ENCODE results near the gene BCL2L11. TPM values are rescaled to one million over a fixed set of nuclear protein-coding genes. Genes with fewer than 3 reads are reported as not detected.
A peak's percentile ranks its signal among the peaks of the same experiment; 100 is the strongest.

BCL2L11 gene
- total RNA-seq, 2 experiments from 2014 or later: 21.9 to 25.6 TPM

GRCh38 chr2:111102216-111102615, 18.5 kb upstream of the BCL2L11 start:
- H3K27me3 Mint-ChIP-seq: peaks cover 43% of the 10 kb centered on the region
- ChIA-PET CTCF (no interaction called here), POLR2A (interaction anchor here (1.1 kb wide), 1 partner anchor 10 kb away, joined by 3 read pairs; no protein-coding TSS in a partner anchor)
- H3K27ac Mint-ChIP-seq: no peak overlapping the region
- no peaks in the 10 kb centered on the region for H3K36me3 Mint-ChIP-seq
- no peak overlapping the region for H3K4me3 Mint-ChIP-seq
- intact Hi-C loops (cut with micrococcal nuclease): no loop called here
- DNase-seq: no peak
- no peaks in the 10 kb centered on the region for H3K9me3 Mint-ChIP-seq
- H3K4me1 Mint-ChIP-seq (ENCODE audit: low read depth): peaks cover 30% of the 10 kb centered on the region

- H3K27ac Mint-ChIP-seq: no peak overlapping the region
Observed at GRCh38 chr2:111105926-111106325, 14.8 kb upstream of the BCL2L11 start.

GRCh38 chr2:111106706-111107105, 14.0 kb upstream of the BCL2L11 start:
- Mint-ChIP-seq H3K4me3 (no peak overlapping the region), H3K9me3 (no peaks in the 10 kb centered on the region), H3K4me1 (ENCODE audit: low read depth) (peaks cover 19% of the 10 kb centered on the region), H3K36me3 (no peaks in the 10 kb centered on the region), H3K27me3 (peaks cover 51% of the 10 kb centered on the region), H3K27ac (no peak overlapping the region)
- CTCF ChIA-PET: no interaction called here
- POLR2A ChIA-PET: no interaction called here
- peak; percentile 37 for DNase-seq
- intact Hi-C loops (cut with micrococcal nuclease): no loop called here

More at GRCh38 chr2:111105926-111106325, 14.8 kb upstream of the BCL2L11 start:
- Mint-ChIP-seq H3K4me1 (ENCODE audit: low read depth) (peaks cover 22% of the 10 kb centered on the region), H3K36me3 (no peaks in the 10 kb centered on the region), H3K27me3 (peaks cover 50% of the 10 kb centered on the region), H3K9me3 (no peaks in the 10 kb centered on the region), H3K4me3 (no peak overlapping the region)
- intact Hi-C loops (cut with micrococcal nuclease): loop anchor here (2.0 kb wide), 1 partner anchor 21 kb away; no protein-coding TSS in a partner anchor
- DNase-seq: no peak
- POLR2A ChIA-PET: no interaction called here
- CTCF ChIA-PET: no interaction called here

GRCh38 chr2:111108745-111109271, 11.9 kb upstream of the BCL2L11 start:
- peaks cover 64% of the 10 kb centered on the region for H3K27me3 Mint-ChIP-seq

GRCh38 chr2:111111101-111111755, 9.5 kb upstream of the BCL2L11 start:
- Mint-ChIP-seq H3K27ac (no peak overlapping the region), H3K9me3 (no peaks in the 10 kb centered on the region), H3K4me3 (no peak overlapping the region), H3K4me1 (ENCODE audit: low read depth) (peaks cover 28% of the 10 kb centered on the region), H3K36me3 (no peaks in the 10 kb centered on the region), H3K27me3 (peaks cover 58% of the 10 kb centered on the region)
- intact Hi-C loops (cut with micrococcal nuclease): loop anchor here (1.0 to 10.0 kb wide), 5 partner anchors 10 to 344 kb away; no protein-coding TSS in a partner anchor
- ChIA-PET CTCF (interaction anchor here (0.7 kb wide), 1 partner anchor 20 kb away, joined by 3 read pairs; no protein-coding TSS in a partner anchor), POLR2A (interaction anchor here (0.8 to 1.7 kb wide), 4 partner anchors 9 to 19 kb away, joined by 3 to 7 read pairs (median 4); partner anchors contain the start of gene BCL2L11)
- DNase-seq: peak; percentile 57

More at GRCh38 chr2:111108745-111109271, 11.9 kb upstream of the BCL2L11 start:
- Mint-ChIP-seq H3K9me3 (no peaks in the 10 kb centered on the region), H3K27ac (no peak overlapping the region), H3K4me1 (ENCODE audit: low read depth) (peaks cover 19% of the 10 kb centered on the region), H3K4me3 (no peak overlapping the region), H3K36me3 (no peaks in the 10 kb centered on the region)
- intact Hi-C loops (cut with micrococcal nuclease): no loop called here
- POLR2A ChIA-PET: no interaction called here
- CTCF ChIA-PET: no interaction called here
- DNase-seq: no peak

- Mint-ChIP-seq H3K27ac (no peak overlapping the region), H3K4me1 (ENCODE audit: low read depth) (peaks cover 43% of the 10 kb centered on the region), H3K4me3 (no peak overlapping the region), H3K36me3 (no peaks in the 10 kb centered on the region), H3K9me3 (no peaks in the 10 kb centered on the region), H3K27me3 (peaks cover 45% of the 10 kb centered on the region)
- POLR2A ChIA-PET: no interaction called here
- no peak for DNase-seq
- intact Hi-C loops (cut with micrococcal nuclease): loop anchor here (10.0 kb wide), 1 partner anchor 341 kb away; no protein-coding TSS in a partner anchor
- CTCF ChIA-PET: interaction anchor here (1.0 to 1.1 kb wide), 2 partner anchors 14 to 22 kb away, joined by 3 to 4 read pairs; no protein-coding TSS in a partner anchor
Observed at GRCh38 chr2:111113838-111114237, 6.9 kb upstream of the BCL2L11 start.

- POLR2A ChIA-PET: no interaction called here
- no peaks in the 10 kb centered on the region for H3K36me3 Mint-ChIP-seq
- intact Hi-C loops (cut with micrococcal nuclease): loop anchor here (2.0 to 10.0 kb wide), 7 partner anchors 23 to 339 kb away; no protein-coding TSS in a partner anchor
- H3K4me1 Mint-ChIP-seq (ENCODE audit: low read depth): peaks cover 51% of the 10 kb centered on the region
- H3K27me3 Mint-ChIP-seq: peaks cover 34% of the 10 kb centered on the region
- CTCF ChIA-PET: interaction anchor here (0.6 kb wide), 1 partner anchor 303 kb away, joined by 3 read pairs; no protein-coding TSS in a partner anchor
- H3K9me3 Mint-ChIP-seq: no peaks in the 10 kb centered on the region
- H3K27ac Mint-ChIP-seq: peak overlapping the region; percentile 52
- H3K4me3 Mint-ChIP-seq: peak overlapping the region; percentile 76
- peak; percentile 69 for DNase-seq
Observed at GRCh38 chr2:111116011-111116746, 4.5 kb upstream of the BCL2L11 start.

- POLR2A ChIA-PET: no interaction called here
- Mint-ChIP-seq H3K36me3 (peaks cover 2% of the 10 kb centered on the region), H3K27ac (peak overlapping the region; percentile 68), H3K9me3 (no peaks in the 10 kb centered on the region), H3K27me3 (peaks cover 34% of the 10 kb centered on the region), H3K4me3 (peak overlapping the region; percentile 76), H3K4me1 (ENCODE audit: low read depth) (peaks cover 48% of the 10 kb centered on the region)
- CTCF ChIA-PET: interaction anchor here (0.6 to 1.5 kb wide), 9 partner anchors 17 to 304 kb away, joined by 3 to 4 read pairs (median 3); no protein-coding TSS in a partner anchor
- intact Hi-C loops (cut with micrococcal nuclease): loop anchor here (1.0 to 10.0 kb wide), 8 partner anchors 24 to 585 kb away; no protein-coding TSS in a partner anchor
- DNase-seq: peak; percentile 85
Observed at GRCh38 chr2:111116843-111117597, 3.7 kb upstream of the BCL2L11 start.

GRCh38 chr2:111117598-111118480, 2.9 kb upstream of the BCL2L11 start:
- ChIA-PET POLR2A (interaction anchor here (0.6 kb wide), 1 partner anchor 255 kb away, joined by 3 read pairs; no protein-coding TSS in a partner anchor), CTCF (interaction anchor here (0.7 to 1.5 kb wide), 9 partner anchors 15 to 305 kb away, joined by 3 to 4 read pairs (median 3); no protein-coding TSS in a partner anchor)
- no peaks in the 10 kb centered on the region for H3K9me3 Mint-ChIP-seq
- DNase-seq: peak; percentile 62
- peak overlapping the region; percentile 79 for H3K27ac Mint-ChIP-seq
- H3K4me1 Mint-ChIP-seq (ENCODE audit: low read depth): peaks cover 45% of the 10 kb centered on the region
- intact Hi-C loops (cut with micrococcal nuclease): loop anchor here (1.0 to 10.0 kb wide), 8 partner anchors 25 to 584 kb away; no protein-coding TSS in a partner anchor
- H3K27me3 Mint-ChIP-seq: peaks cover 27% of the 10 kb centered on the region
- peak overlapping the region; percentile 76 for H3K4me3 Mint-ChIP-seq
- peaks cover 2% of the 10 kb centered on the region for H3K36me3 Mint-ChIP-seq

GRCh38 chr2:111118481-111118980, 2.2 kb upstream of the BCL2L11 start:
- H3K4me1 Mint-ChIP-seq (ENCODE audit: low read depth): peaks cover 50% of the 10 kb centered on the region
- POLR2A ChIA-PET: no interaction called here

More at GRCh38 chr2:111118481-111118980, 2.2 kb upstream of the BCL2L11 start:
- Mint-ChIP-seq H3K4me3 (peak overlapping the region; percentile 76), H3K27ac (peak overlapping the region; percentile 79), H3K36me3 (peaks cover 6% of the 10 kb centered on the region), H3K9me3 (no peaks in the 10 kb centered on the region), H3K27me3 (peaks cover 21% of the 10 kb centered on the region)
- DNase-seq: no peak
- intact Hi-C loops (cut with micrococcal nuclease): loop anchor here (5.0 to 10.0 kb wide), 3 partner anchors 49 to 336 kb away; no protein-coding TSS in a partner anchor
- CTCF ChIA-PET: interaction anchor here (0.7 kb wide), 1 partner anchor 14 kb away, joined by 3 read pairs; no protein-coding TSS in a partner anchor
